Mucosa of descending colon (tissue), 3 donors: ENCODE data around the gene CCDC183. TPM values are rescaled to one million over a fixed set of nuclear protein-coding genes. Genes with fewer than 3 reads are reported as not detected.
"Not testable (repeated sequence)": the region's sequence is repeated elsewhere in the genome, so short reads cannot be mapped to it uniquely, and the experiment has no call there.

ENCODE experiments used
- ATAC-seq: fragments of 200-7000 bp; cut with Tn5 transposase; one replicate; pipeline ENCODE4 v1.9.1; 2020; ENCODE audit warnings: mild to moderate bottlenecking, moderate library complexity
- DNase-seq, 3 donors: peaks; one replicate each; pipeline ENCODE4 v3.0.0-alpha.2; 2020
- H3K36me3 ChIP-seq: fragments of 200-600 bp; one replicate; pipeline ENCODE4 v1.8.0; 2021; ENCODE audit warnings: low read depth, mild to moderate bottlenecking
- H3K4me1 ChIP-seq: fragments of 200-600 bp; one replicate; pipeline ENCODE4 v1.8.0; 2021; ENCODE audit warnings: low read depth, mild to moderate bottlenecking
- H3K4me3 ChIP-seq: fragments of 200-600 bp; one replicate; pipeline ENCODE4 v1.8.0; 2021; ENCODE audit warnings: mild to moderate bottlenecking
- H3K9me3 ChIP-seq: fragments of 200-600 bp; one replicate; pipeline ENCODE4 v1.8.0; 2021; ENCODE audit warnings: mild to moderate bottlenecking
- CTCF ChIP-seq: fragments of 200-600 bp; IDR thresholded peaks from one replicate; pipeline ENCODE4 v1.8.0; 2022; ENCODE audit warnings: antibody characterized with exemption, mild to moderate bottlenecking
- intact Hi-C, 2 donors: fragments of 100-400 bp; cut with DNase I in 1 of 2; cut with micrococcal nuclease in 1 of 2; formaldehyde crosslinking; loops; one replicate each; pipeline versions ENCODE4 v1.11.0 to v1.11.1; 2022; cut with DNase I, micrococcal nuclease
- total RNA-seq, 3 donors: library from RNA; stranded (reverse); fragmentation: NEBNext Ultra II Directional in 2 of 3; extraction: Animal tissue kit (Norgen Biotek cat#: 25700) in 2 of 3; gene quantifications; one replicate each; pipeline versions ENCODE4 v1.2.1 to v1.2.4, GENCODE V29; 2021 to 2023
- donor health status: DM: no; HTN: no; CAD: no; lungs with moderate emphysema.
- donor health status: DM: no; HTN: no; CAD: no.
- donor health status: DM: no; HTN: yes; CAD: no.

The CCDC183 gene
- total RNA-seq, 3 donors from 2014 or later = 4.0 to 38.0 (median 7.0) TPM

GRCh38 chr9:136843801-136844740 is 47.9 kb downstream of the CCDC183 start:
- H3K36me3 ChIP-seq, intact Hi-C loops, H3K9me3 ChIP-seq, H3K4me3 ChIP-seq, ATAC-seq: not testable (repeated sequence)
- peaks cover 47% of the 10 kb centered on the region for H3K4me1 ChIP-seq
- TF ChIP-seq CTCF = peak; percentile 66
- DNase-seq = peak in 2 of 3 donors; percentile 75 to 77

GRCh38 chr9:136844761-136845464 is 48.8 kb downstream of the CCDC183 start:
- ATAC-seq = no peak
- intact Hi-C loops = no loop called here
- H3K36me3 ChIP-seq = no peaks in the 10 kb centered on the region
- no peak for TF ChIP-seq CTCF
- DNase-seq = peak in 1 of 3 donors; percentile 44
- H3K4me1 ChIP-seq = peaks cover 49% of the 10 kb centered on the region
- H3K9me3 ChIP-seq = no peaks in the 10 kb centered on the region
- no peak overlapping the region for H3K4me3 ChIP-seq

DNA sequence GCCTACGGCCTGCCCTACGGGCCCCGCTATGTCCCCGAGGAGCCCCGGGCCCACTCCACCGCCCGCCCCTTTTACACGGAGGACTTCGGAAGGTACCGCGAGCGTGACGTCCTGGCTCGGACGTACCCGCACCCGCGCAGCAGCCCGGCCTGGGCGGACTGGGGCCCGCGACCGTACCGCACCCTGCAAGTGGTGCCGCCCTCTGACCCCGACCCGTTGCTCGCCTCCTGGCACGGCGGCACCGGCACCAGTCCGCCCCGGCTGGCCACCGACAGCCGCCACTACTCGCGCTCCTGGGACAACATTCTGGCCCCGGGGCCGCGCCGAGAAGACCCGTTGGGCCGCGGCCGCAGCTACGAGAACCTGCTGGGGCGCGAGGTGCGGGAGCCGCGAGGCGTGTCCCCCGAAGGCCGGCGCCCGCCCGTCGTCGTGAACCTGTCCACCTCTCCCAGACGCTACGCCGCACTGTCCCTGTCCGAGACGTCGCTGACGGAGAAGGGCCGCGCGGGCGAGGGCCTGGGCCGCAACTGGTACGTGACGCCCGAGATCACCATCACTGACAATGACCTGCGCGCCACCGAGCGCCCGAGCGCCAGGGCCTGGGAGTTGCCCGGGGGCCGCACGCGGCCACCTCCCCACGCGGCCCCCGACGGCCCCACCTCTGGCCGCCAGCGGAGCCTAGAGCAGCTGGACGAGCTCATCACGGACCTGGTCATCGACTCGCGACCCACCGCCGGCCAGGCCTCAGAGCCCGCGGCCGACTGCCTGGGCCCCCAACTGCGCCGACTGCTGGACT is 49.5 kb downstream of the CCDC183 start:
- H3K9me3 ChIP-seq = no peaks in the 10 kb centered on the region
- ATAC-seq (no peak), DNase-seq (peak in 1 of 3 donors; percentile 41)
- peaks cover 46% of the 10 kb centered on the region for H3K4me1 ChIP-seq
- intact Hi-C loops = no loop called here
- no peaks in the 10 kb centered on the region for H3K36me3 ChIP-seq
- no peak overlapping the region for H3K4me3 ChIP-seq
- TF ChIP-seq CTCF = no peak

- no peak for TF ChIP-seq CTCF
- no peaks in the 10 kb centered on the region for H3K9me3 ChIP-seq
- H3K4me1 ChIP-seq = peaks cover 38% of the 10 kb centered on the region
- ATAC-seq = no peak
- peak in 1 of 3 donors; percentile 48 for DNase-seq
- intact Hi-C loops = no loop called here
- no peaks in the 10 kb centered on the region for H3K36me3 ChIP-seq
- no peak overlapping the region for H3K4me3 ChIP-seq
These were observed 50.4 kb downstream of the CCDC183 start for GRCh38 chr9:136846376-136847087.
